ENCODE data around the gene SRRM3.
"Not testable (repeated sequence)": the region's sequence is repeated elsewhere in the genome, so short reads cannot be mapped to it uniquely, and the experiment has no call there.

SRRM3 gene

DNA sequence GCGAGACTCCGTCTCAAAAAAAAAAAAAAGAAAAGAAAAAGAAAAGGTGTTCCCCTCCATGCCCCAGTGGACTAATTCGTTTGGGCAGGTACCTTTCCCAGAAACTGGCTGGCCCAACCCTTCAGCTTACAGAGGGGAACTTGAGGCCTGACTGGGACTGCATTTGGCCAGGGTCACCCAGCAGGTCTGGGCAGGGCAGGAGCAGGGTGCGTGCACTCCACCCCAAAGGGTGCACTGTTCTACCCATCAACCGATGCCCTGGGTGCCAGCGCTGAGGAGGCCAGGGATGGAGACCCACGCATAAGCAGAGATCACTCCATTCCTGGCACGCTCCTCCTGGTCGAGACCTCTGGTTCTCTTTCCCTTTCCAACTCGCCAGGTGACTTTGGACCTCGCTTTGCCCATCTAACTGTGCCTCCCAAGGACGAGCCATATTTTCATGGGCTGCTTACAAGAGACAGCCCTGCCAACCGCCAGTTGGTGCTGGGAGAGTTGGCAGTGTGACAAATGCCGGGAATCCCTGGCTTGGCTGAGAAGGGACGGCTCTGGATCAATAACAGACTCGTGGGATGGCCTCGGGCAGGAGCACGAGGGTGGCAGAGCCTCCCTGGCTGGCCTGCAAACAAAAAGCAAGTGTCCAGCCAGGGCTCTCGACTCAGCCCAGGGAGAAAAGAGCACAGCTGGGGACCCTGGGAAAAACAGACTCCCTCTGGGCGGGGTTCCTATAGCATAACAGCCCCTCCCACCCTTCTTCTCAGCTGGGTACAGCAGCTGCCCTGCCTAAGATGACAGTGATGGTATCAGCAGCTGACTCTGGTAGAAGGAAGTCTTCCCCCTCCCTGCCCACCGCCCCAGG is 108.6 kb downstream of the SRRM3 start:
- no peak overlapping the region for H3K4me3 ChIP-seq (ENCODE audit: low read depth, low read length)

DNA sequence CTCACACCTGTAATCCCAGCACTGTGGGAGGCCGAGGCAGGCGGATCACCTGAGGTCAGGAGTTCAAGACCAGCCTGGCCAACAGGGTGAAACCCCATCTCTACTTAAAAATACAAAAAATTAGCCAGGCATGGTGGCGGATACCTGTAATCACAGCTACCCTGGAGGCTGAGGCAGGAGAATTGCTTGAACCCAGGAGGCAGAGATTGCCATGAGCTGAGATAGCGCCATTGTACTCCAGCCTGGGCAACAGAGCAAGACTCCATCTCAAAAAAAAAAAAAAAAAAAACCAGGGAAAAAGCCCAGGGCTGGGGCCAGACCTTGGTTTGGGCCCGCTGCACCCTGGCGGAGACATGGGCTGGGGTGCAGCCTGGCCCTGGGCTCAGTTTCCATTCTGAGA is 110.1 kb downstream of the SRRM3 start:
- not testable (repeated sequence) for H3K4me3 ChIP-seq (ENCODE audit: low read depth, low read length)

DNA sequence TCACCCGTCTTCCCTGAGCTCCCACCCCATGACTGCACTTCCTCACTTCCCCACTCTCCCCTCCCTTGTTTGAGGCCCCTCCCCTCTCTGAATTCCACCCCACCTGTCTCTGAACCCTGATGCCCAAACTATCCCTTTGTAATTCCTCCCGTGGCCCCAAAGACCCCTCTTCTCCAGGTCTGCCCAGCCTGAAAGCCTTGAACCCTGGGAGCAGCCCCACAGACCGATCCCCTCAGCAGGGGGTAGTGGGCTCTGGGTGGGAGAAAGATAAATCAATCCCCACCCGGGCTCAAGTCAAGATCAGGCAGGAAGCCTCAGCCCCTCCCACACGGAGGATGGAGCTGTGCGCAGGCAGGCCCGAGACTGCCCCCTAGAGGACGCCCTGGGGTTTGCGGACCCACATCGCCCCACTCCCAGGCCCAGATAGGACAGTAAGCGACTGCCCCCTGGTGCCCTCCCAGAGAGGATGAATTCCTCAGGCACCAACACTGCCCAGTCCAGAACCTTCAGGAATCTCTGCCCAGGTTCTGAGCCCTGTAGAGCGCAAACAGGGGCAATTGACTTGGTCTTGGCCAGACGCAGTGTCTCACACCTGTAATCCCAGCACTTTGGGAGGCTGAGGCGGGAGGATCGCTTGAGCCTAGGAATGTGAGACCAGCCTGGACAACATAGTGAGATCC is 112.5 kb downstream of the SRRM3 start:
- H3K4me3 ChIP-seq (ENCODE audit: low read depth, low read length) = no peak overlapping the region

DNA sequence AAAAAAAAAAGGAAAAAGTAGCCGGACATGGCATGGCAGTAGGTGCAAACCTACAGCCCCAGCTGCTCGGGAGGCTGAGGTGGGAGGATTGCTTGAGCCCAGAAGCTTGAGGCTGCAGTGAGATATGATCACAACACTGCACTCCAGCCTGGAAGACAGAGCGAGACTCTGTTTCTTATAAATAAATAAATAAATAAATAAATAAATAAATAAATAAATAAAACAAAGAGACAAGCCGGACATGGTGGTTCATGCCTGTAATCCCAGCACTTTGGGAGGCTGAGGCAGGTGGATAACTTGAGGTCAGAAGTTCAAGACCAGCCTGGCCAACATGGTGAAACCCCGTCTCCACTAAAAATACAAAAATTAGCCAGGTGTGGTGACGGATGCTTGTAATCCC is 113.0 kb downstream of the SRRM3 start:
- not testable (repeated sequence) for H3K4me3 ChIP-seq (ENCODE audit: low read depth, low read length)

DNA sequence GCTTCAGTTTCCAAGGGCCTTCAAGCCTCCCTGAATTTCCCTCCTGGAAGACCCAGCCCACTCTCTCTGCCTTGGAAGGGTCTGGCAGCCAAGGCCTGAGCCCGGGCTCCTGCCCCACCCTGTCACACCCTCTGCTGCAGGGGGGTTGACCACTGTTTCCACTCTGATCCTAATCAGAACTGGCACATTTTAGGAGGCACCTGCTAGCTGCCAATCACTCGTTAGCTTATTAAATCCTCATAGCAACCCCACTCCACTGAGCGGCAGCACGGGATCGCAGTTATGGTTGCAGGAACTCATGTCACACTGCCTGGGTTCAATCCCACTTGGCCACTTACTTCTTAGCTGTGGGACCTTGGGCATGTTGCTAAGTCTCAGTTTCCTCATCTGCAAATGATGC is 113.7 kb downstream of the SRRM3 start:
- no peak overlapping the region for H3K4me3 ChIP-seq (ENCODE audit: low read depth, low read length)

DNA sequence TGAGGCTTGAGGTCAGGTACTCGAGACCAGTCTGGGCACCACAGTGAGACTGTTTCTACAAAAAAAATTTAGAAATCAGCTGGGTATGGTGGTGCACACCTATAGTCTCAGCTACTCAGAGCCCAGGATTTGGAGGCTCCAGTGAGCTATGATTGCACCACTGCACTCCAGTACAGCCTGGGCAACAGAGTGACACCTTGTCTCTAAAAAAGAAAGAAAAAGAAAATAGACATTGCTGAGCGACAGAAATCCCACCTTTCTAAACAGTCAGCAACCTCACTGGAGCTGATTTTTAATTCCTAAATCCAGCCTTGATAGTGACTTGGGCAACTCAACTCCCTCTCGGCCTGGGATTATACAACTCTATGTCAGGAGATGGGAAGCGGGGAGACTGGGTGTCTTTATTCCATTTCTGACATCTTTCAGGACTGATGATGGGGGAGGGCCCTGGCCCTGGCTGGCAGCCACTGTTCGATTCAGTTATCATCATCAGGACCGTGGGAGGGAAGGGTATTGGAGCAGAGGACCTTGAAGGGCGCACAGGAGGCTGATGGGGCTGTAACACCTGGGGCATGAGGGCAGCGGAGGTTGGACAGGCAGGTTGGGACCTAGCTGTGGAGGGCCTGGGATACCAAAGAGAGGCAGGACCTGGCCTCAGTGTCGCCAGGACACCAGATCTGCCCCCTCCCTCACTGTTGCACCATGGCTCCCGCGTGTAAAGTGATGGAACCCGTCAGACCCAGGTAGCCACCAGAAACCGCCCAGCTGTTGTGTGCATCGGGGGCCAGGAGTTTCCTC is 115.5 kb downstream of the SRRM3 start:
- H3K4me3 ChIP-seq (ENCODE audit: low read depth, low read length) = peak overlapping the region; percentile 18

DNA sequence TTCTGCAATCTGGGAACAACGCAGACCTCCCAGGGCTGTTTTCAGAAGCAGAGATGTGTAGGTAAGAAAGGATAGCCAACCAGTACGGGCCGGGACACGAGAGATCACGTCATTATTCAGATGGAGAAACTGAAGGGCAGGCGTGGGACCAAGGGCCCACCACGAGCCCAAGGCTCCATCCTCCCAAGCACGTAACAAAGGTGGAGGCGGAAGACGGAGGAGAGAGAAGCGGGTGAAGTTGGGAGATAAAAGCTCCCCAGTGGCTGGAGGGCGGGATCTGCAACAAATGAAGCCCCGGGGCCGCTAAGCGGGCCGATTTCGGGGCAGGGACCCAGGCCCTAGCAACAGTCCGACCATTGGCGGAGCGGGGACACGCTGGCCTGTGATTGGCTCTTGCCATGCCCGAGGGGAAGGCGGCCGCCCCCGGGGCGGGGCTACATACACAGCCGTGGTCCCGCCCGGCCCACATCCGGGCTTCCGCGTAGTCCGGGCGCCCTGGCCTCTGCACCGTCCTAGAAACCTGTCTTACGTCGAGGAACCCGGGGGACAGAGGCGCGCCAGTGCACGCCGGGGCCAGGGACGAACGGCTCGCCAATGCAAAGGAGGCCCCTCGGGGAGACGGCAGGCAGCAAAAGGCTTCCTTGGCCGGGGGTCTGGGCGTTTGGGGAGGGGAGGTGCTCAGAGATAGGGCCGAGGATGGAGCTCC is 116.2 kb downstream of the SRRM3 start:
- H3K4me3 ChIP-seq (ENCODE audit: low read depth, low read length) = peak overlapping the region; percentile 60

DNA sequence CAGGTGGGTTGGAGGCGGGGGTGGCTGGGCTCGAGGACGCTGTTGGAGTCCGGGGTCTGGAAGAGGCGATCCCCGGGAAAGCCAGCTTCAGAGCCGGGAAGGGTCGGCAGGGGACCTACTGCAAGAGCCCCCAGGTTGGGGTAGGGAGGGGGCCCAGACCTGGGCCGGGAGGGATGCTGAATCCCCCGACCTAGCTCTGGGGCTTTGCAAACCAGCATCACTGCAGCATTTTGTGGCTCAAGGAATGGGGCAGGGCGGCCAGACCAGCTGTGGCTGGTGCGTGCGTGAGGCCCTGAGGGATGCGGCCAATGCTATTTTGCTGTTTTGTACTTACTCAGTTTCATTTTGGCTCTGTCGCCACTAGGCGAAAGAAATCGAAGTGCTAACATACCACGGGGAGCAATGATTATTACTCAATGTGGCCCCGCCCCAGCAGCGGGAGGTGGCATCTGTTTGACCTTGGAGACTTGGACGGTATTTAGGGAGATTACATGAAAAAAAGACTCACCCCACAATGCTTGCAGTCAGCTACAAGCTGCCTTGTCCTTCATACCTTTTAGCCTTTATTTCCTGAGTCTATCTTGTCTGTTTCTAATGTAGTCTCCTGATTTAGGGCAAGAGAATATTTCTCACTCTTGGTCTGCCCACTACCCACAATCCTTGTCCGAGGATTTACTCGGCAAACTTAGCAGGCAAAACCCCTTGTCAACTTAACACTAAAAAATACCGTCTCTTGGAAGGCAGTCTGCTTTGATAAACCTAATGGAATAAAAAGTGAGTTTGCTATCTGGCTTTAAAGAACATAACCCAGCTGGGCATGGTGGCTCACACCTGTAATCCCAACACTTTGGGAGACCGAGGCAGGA is 117.0 kb downstream of the SRRM3 start:
- H3K4me3 ChIP-seq (ENCODE audit: low read depth, low read length) = peak overlapping the region; percentile 60

DNA sequence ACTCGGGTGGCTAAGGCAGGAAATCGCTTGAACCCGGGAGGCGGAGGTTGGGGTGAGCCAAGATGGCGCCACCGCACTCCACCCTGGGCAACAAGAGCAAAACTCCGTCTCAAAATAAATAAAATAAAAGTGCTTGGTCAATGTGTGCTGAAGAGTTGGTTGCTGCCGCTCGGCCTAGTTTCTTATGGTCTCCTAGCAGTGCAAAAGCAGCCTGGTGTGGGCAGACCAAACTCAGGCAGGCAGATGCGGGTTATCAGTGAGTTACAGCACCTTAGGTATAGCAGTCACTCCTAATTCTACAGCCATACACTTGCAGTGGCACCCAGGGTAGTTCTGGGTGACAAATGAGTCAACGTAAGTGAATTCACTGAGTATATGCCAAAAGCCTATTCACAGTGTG is 123.4 kb downstream of the SRRM3 start:
- no peak overlapping the region for H3K4me3 ChIP-seq (ENCODE audit: low read depth, low read length)

DNA sequence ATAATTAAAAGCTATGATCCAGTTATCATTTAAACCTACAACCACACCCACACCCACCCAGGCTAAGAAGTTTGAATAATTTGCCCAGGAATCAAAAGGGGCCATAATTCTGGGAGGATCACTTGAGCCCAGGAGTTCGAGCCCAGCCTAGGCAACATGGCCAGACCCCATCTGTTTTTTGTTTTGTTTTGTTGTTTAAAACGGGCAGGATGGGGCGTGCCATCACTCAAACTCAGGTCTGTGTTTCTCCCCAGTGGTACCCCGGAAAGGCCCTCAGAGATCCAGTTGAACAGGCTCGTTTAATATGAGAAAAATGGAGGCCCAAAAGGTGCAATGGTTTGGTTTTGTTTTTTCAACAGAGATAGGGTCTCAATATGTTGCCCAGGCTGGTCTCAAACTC is 124.1 kb downstream of the SRRM3 start:
- H3K4me3 ChIP-seq (ENCODE audit: low read depth, low read length) = no peak overlapping the region

DNA sequence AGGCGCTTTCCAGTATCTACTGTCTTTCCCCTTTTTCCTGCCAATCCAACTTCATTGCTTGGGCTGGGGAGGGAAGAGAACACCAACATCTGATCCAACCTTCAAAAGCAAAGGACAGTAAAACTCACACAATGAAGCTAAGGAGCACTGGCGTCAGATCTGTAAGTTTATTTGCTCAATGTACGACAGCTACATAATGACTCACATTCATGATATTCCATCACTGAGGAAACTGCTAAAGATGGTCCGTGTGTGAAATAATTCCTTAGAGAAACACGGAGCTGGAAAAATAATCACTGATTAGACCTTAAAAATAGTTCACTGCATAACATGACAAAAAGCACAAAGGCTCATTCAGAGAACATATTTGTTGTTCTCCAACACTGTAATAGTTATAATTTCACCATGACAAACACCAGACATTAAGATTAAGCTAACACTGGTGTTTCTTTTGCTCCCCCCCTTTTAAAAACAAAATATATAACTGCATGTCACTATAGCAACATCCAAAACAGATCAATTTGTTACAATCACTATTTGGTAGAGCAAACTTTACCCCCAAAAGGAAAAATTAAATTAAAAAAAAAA is 125.0 kb downstream of the SRRM3 start:
- H3K4me3 ChIP-seq (ENCODE audit: low read depth, low read length) = no peak overlapping the region

DNA sequence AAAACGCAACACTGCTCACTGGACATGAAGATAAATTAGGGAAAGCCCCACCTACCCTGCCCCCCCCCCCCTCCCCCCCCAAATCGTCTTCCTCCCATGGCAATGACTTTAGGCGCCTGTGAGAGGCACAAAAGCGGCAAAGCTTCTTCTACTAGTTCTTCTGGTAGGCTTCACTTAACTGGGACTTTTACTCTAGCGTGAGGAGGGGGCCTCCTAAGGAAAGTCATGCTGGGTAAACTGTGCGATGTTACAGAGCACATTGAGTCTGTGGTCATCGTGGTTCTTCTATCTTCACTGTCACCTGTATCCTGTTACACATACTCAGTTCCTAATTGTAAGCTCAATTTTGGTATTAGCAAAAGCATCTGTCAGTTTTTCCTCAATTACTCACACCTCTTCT is 125.9 kb downstream of the SRRM3 start:
- no peak overlapping the region for H3K4me3 ChIP-seq (ENCODE audit: low read depth, low read length)

DNA sequence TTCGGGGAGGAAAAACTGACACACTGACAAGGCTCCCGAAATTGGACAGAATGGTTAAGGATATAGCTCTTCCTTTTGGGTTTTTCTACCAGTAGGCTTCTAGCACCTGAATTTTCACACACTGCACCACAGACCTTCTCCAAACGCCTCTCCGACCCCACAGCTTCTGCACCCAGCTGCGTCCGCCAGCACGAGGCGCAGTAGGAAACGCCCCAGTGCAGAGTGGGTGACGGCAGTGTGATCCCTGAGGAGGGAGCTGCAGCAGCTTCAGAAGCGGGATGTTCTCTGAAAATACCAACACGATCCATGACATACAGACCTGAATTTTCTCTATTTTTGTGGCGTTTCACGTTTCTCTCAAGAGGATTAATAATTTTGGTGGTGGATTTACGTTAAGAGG is 126.7 kb downstream of the SRRM3 start:
- no peak overlapping the region for H3K4me3 ChIP-seq (ENCODE audit: low read depth, low read length)

DNA sequence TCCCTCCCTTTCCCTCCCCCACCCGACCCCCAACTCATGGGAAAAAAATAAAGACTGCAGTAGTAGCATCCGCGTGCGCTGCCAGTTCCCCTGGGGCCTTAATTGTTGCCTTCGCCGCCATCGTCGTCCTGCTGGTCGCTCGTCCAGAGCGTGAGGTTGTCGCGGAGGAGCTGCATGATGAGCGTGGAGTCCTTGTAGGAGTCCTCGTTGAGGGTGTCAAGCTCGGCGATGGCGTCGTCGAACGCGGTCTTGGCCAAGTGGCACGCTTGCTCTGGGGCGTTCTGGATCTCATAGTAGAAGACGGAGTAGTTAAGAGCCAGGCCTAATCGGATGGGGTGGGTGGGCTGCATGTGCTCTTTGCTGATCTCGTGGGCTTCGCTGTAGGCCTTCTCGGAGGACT is 127.8 kb downstream of the SRRM3 start:
- H3K4me3 ChIP-seq (ENCODE audit: low read depth, low read length) = no peak overlapping the region

DNA sequence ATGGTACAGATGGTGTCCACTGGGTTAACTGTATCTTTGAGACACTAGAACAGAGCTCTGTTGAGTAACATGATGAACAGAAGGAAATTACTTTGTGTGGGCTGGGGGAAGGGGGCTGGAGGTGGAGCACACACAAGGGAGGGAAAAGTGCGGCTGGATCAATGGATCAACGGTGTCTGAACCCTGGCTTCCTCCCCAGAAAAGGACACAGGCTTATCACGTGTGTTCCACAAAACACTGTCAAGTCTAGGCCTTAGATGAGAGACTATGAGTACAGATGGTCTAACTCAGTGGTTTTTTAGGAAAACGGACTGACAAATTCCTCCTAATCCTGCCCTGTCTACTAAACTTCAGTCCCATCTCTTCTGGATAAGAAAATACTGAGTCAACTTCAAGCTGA is 128.6 kb downstream of the SRRM3 start:
- no peak overlapping the region for H3K4me3 ChIP-seq (ENCODE audit: low read depth, low read length)

DNA sequence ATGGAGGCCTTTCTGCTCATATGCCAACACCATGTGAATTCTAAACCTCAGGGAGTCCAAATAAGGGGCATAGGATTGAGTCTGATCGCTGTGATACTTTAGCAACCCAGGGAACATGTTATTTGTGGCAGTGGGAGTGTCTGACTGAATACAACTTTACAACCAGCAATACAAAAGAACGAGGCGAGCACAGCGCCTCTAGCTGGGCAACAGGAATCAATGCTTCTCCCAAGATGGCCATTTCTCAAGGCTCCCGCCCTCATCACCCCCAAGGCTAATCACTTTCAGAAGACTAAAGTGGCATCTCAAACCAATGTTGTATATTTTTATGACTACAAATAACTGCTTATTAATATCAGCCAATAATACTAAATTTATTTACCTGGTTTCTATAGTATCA is 129.0 kb downstream of the SRRM3 start:
- H3K4me3 ChIP-seq (ENCODE audit: low read depth, low read length) = no peak overlapping the region

DNA sequence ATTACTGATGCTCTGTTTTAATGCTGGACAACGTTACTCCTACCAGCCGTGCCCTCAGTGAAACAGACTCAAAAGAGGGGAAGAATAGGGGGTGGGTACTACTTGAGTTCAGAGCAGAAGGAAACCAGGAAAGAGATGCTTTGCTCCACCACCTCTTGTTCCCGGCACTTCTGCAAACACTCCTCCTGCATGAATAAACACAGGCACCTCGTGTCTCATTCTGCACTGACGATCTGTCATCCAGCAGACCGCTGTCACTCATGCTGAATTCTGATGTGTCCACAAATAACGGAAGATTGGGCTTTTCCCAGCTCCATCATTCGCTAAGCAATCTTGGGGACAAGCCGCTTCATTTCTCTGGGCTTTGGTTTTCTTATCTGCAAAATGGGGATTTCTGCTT is 130.4 kb downstream of the SRRM3 start:
- no peak overlapping the region for H3K4me3 ChIP-seq (ENCODE audit: low read depth, low read length)

DNA sequence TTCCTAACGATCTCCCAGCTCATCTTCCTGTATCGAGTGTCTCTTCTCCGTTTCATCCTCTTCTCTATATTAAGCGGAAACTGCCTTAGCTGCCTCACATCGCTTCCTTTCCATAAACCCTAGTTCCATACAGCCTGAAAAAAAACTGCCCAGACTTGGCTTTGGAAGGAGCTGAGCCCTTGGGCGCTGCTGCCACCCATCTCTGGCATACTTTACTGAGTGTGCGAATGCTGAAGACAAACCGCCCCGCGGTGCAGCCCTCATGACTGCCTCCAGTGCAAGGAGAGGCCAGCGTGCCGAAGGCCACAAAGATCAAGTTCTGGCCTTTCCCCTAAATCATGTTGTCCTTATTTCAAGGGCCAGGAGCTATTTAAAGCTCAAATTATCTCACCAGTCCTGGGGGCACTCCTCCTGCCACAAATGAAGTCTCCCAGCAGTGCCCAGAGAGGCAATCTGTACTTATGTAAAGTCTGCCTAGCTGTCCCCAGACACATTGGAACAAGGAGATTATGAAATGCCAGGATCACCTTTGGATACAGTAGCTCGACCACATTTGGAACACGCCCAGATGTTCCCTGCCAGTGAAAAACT is 131.9 kb downstream of the SRRM3 start:
- no peak overlapping the region for H3K4me3 ChIP-seq (ENCODE audit: low read depth, low read length)

DNA sequence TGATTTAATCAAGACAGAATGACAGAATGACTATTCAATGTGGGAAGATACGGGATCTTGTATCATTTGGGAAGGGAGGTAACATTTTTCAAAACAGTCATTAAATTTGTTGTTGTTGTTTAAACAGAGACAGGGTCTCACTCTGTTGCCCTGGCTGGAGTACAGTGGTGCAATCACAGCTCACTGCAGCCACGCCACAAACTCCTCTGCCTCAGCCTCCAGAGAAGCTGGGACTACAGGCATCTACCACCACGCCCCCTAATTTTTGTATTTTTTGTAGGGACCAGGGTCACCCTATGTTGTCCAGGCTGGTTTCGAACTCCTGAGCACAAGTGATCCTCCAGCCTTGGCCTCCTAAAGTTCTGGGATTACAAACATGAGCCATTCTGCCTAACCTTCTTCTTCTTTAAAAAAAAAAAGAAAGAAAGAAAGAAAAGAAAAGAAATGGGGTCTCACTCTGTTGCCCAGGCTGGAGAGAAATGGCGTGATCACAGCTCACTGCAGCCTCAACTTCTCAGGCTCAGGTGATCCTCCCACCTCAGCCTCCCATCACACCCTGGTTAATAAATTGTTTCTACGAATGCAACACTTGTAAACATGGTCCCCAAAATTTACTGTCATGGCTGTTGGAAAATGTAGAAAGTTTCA is 132.7 kb downstream of the SRRM3 start:
- H3K4me3 ChIP-seq (ENCODE audit: low read depth, low read length) = no peak overlapping the region

Data from iPS-11a (cell line).